HG03521 (cell line): ENCODE data around the gene GARIN5A.

Source experiments
- ATAC-seq: cut with Tn5 transposase; IDR thresholded peaks from one replicate; pipeline ENCODE4 v1.9.1; 2021; ENCODE audit warnings: mild to moderate bottlenecking, moderate library complexity; ENCODE audit not compliant: unreplicated experiment

The GARIN5A gene

DNA sequence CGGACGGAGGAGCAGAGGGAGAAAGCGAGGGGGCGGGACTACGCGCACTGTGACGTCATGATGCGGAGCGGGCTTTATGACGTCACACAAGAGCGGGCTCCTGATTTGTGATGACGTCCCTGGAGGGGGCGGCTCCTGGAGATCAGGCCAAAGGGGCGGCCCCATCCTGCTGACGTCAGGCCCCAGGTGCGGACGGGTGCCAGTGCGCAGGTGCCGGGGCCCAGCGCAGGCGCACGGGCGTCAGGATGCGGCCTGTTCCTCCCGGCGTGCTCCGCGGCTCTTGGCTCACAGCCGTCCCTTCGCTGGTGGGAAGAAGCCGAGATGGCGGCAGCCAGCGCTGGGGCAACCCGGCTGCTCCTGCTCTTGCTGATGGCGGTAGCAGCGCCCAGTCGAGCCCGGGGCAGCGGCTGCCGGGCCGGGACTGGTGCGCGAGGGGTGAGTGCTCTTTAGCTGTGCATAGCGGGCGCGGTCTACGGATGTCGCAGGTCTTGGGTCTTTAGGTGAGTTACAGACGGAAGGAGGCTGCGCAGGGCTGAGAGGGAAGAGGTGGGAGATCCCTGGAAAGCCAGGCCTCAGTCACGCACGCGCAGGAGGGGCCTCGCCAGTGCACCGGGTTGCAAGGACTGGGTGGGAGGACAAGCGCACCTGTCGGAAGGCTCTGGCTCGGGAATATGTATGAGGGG, at the start of gene GARIN5A, which contains the start of gene EMC10:
Gene GARIN5A, minus strand, starts transcription at position 625 of the 683 bp plus-strand sequence. Its CDS starts 460 bp downstream, at position 165.
Gene EMC10, plus strand, starts transcription at position 284 of the 683 bp plus-strand sequence. Its CDS starts 38 bp downstream, at position 322.
- peak; percentile 81 for ATAC-seq

DNA sequence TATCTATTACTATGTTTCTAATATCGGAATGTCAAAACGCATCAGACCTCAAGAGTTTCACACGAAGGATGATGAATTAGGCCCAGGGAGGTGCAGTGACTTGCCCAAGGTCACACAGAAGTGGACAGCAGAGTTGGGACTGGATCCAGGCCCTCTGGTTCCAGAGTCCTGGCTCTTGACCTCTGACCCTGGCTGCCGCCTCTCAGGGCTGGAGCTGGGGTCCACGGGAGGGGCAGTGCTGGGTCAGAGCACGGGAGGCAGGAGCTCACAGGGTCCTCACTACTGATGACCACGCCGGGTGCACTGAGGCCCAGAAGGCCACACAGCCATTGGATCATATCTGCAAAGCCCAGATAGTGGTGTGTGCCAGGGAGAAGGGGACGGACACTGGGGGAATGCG, 46.2 kb upstream of the GARIN5A start:
- no peak for ATAC-seq

DNA sequence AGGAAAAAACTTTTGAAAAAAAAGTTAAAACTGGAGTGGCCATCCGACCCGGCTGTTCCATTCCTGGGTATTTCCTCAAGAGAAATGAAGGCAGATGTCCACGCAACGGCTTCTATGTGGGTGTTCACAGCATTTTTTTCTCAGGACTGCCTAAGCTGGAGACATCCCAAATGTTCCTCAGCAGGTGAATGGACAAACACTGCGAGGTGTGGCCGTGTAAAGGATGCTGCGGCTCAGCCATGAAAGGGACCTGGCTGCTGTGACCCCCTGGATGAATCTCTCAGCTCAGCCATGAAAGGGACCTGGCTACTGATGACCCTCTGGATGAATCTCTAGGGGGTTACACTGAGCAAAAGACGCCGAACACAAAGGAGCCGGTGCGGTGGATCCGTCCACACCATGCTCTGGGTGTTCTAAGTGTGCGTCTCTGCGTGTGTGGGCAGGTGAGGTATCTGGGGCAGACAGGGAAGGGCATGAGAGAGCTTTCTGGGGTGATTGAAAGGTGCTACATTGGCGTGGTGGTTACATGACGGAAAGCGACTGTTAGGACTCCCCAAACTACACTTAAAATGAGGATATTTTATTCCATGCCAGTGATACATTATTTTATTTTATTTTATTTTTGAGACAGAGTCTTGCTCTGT, 44.3 kb upstream of the GARIN5A start:
- ATAC-seq = no peak

DNA sequence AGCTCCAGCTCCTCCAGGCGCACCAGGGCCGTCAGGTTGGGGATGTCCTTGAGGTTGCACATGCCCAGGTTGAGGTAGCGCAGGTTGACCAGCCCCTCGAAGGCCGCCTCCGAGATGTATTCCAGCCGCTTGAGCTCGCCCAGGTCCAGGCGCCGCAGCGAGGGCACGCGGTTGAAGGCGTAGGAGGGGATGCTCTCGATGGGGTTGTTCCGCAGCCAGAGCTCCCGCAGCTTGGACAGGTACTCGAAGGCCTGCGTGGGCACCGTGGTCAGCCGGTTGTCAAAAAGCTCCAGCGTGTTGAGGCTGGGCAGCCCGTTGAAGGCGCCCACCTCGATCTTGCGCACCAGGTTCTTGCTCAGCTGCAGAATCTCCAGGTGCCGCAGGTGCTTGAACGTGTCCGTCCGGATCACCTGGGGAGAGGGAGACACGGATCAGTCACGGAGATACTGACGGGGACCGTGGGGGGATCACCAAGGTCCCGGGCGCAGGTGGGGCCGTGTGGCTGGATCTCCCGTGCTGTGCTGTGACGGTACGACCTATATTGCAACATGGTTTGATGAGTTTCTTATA, 42.4 kb upstream of the GARIN5A start:
- no peak for ATAC-seq

DNA sequence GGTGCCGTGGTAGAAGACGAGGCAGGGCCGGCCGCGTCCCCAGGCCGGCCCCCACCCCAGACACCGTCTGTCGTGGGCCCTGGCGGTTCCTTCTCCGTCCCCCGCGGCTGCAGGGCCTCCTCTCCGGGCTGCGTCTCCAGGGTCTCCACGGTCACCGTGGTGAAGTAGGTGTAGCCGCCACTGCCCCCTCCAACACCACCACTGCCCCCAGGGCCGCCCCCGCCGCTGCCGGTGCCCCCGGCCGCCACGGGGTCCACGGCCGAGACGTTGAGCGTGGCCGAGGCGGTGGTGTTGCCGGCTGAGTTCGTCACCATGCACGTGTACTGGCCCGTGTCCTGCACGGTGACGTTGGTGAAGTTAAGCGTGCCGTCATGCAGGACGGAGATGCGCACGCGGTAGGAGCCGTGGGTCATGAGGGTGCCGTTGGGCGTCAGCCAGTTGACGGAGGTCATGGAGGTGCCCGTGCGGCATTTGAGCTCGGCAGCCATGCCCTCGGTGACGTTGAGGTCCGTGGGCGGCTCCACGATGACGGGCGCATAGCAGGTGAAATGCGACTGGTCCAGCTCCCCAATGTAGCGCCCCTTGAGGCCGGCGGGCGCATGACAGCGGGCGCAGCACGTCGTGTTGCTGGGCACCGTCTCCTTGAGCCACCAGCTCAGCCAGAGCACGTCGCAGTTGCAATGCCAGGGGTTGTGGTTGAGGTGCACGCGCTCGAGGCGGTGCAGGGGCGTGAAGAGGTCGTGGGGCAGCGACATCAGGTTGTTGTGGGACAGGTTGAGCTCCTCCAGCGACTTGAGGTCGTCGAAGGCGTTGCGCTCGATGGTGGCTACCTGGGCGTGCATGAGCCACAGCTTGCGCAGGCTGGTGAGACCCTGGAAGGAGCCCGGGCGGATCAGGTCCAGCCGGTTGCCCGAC, 41.7 kb upstream of the GARIN5A start:
- ATAC-seq = no peak

DNA sequence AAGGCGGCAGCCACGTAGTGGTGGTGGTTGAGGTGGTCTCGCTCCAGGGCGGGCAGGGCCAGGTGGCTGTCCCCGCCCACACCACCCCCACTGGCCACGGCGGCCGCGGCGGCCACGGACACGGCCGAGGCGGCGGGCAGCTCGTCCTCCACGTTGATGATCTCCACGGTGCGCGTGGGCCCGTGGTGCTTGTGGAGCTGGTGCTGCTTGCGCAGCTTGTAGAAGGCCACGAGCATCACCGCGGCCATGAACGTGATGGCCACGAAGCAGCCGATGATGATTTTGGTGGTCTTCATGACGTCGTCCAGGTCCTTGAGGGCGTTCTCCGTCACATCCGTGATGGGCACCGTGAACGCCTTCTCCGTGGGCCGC, 41.0 kb upstream of the GARIN5A start:
- no peak for ATAC-seq

DNA sequence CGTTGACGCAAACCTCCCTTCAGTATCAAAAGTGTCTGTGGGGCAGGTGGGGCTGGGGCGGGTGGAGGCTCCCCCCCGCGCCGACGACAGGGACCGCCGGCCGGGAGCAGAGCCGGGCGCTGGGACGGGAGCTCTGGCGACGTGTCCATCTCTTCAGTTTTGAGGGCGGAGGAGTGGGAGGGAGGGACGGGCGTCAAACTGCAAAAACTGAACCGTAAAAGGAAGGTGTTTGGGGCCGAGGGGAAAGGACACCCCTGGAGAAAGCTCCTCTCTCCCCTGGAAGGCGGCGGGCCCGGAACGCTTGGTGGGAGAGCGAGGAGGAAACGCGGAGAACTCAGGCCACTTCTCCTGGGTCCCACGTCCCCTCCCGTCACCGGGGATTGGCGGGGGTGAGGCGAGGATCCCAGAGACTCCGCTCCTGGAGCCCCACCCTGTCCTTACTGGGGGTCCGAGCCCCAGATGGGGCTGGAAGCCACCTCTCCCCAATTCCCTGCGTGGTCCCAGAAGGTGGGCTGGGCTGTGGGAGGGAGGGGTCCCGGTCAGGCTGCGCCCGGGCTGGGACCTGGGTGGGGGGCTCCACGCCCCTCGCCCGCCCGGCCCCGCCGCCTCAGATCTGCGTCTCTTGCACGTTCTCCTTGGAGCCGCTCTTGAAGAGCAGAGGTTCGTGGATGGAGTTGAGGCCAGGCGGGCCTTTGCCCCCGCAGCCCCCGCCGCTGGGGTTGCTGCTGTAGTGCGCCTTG, 40.5 kb upstream of the GARIN5A start:
- no peak for ATAC-seq

DNA sequence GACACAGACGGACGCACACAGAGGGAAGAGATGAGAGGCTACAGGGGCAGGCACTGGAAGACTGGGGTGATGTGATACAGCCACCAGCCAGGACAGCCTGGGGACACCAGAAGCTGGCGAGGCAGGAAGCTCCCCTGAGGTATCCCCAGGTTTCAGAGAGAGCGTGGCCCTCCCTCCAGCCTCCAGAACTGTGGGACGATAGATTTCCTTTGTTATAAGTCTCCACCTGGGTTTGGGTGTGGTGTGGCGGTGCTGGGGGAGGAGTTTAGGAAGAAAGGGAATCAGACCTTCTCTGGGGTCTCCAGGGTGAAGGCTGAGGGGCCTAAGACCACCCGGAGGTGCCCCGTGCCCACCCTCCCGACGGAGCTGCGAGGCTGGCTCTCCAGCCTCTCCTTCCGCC, 39.8 kb upstream of the GARIN5A start:
- no peak for ATAC-seq

DNA sequence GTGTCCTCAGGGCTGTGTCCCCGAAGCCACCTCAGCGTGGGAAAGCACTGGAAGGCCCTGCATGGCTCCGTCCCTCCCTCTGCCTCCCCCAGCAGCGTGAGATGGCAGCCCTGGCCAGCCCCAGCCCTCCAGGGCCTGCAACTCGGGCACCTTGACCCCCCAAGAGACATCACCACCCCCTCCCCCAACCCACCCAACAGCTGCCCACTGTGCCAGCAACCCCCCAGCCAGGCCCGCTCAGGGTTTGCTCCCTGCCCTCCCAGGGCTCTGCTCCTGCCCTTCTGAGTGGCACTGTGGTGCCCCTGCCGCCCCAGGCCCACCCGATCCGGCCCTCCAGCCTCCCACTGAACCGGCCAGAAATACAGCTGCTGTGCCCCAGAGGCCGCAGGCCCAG, 38.5 kb upstream of the GARIN5A start:
- ATAC-seq = no peak

DNA sequence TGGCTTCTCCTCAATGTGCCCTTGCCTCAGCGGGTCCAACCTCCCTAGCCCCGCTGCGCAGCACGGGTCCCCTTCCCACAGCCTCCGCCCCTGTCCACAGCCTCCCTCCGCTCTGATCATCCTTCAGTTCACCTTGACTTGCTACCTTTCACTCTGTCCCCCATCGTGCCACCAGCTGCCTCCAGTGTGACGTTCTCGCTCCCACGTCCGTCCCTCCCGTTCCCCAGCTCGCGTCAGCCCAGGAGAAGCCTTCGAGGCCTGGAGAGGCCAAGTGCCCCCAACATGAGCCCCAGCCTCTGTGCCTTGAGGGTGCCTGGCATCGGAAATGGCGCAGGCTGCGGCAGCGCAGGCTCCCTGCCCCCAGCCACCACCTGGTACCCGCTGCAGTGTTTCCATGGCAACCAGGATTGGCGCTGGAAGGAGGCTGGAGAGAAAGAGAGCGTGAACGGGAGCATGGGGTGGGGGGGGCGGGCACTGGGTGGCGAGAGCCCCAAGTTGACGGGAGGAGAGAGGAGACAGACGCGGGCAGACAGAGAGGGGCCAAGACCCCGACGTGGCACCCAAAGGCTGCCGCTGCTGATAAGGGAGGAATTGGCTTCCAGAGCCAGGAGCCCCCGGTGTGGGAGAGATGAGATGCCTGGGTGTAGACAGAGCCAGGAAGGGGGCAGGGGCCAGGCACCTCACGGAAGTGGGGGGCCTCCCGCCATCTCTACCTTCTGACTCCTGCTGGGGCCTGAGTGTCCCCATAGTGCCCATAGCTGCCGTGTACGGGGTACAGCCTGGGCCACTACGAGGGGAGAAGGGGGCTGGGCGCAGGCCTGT, 37.9 kb upstream of the GARIN5A start:
- no peak for ATAC-seq

DNA sequence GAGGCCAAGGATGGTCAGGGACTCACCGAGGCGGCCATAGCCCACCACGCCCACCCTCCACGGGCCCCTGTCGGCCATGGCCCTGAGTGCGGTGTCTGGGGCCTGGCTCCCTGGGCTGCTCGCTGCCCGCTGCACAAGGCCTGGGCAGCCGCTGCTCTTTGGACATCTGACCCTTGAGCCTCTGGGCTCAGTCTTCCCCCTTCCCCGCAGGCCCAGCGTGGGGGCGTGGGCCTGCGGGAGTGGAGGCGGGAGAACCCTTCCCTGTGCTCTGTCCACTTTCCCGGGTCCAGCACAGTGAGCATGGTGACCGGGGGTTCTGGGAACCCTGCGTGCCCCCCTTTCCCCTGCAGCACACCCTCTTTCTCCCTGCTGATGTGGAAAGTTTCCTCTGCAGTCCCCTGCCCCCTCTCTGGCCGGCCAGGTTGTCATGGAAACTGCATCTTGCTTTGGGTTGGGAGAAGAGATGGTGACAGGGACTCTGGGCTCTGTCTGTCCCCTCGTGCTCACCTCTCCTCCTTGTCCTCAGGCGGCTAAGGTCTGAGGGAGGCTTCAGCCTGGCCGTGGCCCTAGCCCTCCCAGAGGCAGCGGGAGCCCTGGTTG, 37.2 kb upstream of the GARIN5A start, which contains the start of gene ASPDH:
Gene ASPDH, minus strand, starts transcription at position 168 of the 600 bp plus-strand sequence. Its CDS starts 90 bp downstream, at position 78.
- no peak for ATAC-seq

DNA sequence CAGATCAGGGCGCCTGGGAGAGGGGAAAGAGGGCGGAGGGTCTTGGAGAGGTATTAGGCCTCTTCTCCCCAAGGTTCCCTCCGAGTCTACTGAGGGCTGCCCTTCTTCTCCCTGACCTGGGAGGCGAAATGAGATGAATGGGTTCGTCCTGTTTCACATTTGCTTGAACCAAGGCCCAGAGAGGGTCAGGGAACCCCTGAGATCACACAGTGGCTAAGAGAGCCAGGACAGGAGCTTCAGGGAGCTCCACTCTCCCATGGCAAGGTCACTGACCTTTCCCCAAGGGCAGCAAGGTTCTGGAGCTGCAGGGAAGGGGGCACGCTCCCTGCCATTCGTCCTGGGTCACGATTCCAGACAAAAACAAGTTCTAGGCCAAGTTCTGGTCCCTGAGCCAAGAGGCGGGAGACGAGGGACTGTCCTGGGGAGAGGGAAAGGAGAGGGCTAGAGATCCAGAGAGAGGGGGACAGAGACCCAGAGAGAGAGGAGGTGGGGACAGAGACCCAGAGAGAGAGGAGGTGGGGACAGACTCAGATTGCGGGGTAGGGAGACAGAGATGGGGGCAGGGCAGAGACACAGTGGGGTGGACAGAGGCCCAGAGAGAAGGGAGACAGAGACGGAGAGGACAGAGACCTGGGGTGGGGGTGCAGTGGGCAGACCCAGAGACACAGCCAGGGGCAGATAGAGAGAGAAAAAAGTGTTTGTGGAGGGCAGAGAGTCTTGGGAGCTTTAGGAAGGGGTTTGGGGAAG, 36.5 kb upstream of the GARIN5A start:
- no peak for ATAC-seq

DNA sequence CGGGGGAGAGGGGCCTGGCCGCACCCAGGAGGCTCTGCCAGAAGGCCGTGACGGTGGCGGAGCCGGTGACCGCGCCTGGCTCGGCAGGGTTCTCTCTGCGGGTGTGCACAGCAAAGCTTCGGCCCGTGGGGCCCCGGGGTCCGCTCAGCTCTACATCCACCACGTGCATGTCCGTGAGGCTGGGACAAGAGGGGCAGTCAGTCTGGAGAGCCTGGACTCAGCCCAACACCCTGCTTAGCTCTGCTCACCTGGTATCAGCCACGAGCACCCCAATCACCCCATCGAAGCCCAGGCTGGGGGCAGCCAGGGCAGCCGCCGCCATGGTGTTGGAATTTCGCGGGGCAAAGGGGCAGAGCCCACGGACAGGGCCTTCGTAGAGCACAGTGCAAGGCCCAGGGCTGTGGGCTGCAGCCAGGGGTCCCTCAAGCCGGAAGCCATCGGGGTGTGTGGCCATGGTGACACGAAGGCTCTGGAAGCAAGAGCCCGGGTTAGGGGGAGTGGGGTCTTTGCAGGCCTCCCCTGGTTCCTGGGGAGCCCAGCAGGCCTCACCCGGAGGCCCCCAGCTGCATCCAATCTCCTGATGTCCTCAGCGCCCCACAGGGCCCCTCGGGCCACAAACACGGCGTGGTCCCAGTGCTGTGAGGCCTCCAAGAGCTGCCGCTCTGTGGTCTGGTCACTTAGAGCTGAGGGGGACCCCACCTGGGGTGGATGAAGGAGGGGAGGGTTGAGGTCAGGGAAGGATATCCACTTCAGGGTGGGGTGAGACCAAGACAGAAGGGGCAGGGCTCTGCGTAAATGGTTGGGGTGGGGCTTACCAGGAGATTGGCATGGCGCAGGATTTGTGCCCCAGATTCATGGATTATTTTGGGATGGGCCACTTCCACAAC, 35.7 kb upstream of the GARIN5A start:
- no peak for ATAC-seq

DNA sequence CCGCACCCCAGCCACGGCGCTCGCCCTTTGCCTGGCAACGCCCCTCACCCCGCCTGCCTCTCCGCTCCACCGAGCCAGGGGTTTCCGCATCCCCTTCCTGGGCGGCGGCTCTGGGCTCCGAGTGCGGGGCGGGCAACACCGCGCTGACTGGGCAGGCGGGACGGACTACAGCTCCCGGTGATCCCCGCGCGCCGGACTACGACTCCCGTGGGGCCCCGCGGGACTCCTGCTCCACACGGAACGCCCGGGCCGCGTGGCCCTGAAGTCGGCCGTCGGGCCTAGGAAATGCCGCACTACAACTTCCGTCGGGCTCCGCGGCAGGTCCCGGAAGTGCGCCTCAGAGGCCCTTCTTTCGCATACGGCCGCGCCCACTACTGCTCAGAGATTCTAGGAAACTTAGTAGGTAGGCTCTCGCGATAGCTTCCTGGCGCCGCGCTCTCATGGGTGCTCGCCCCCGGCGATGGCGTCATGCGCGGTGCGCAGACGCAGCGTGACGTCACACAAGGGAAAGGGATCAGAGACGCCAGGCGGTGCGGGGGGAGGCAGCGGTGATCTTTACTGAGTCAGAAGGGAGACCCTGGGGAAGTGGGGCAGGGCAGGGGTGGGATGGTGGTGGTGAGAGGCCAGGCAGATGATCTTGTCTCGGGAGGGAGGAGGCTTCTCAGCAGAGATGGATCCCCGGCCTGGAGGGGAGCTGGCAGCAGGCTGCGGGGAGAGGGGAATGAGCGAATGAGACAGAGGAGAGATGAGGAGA, 34.6 kb upstream of the GARIN5A start, which contains the start of gene JOSD2:
Gene JOSD2, minus strand, starts transcription at position 123 of the 754 bp plus-strand sequence. CDS start 760 bp downstream, outside the sequence.
- ATAC-seq = peak; percentile 87

DNA sequence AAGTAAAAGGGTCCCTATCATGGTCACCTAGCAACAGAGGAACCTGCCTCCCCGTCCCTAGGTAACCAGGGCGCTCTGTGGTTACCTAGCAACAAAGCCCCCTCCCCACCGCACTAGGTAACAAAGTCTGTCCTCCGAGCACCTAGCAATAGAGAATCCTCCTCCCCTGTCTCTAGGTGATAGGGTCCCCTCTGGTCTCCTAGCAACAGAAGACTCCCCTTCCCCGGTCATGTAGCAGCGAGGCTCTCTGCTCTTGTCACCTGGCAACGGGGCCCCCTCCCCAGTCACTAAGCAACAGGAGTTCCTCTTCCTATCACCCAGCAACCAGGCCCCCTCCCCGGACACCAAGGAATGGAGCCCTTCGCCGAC, 34.0 kb upstream of the GARIN5A start:
- no peak for ATAC-seq

DNA sequence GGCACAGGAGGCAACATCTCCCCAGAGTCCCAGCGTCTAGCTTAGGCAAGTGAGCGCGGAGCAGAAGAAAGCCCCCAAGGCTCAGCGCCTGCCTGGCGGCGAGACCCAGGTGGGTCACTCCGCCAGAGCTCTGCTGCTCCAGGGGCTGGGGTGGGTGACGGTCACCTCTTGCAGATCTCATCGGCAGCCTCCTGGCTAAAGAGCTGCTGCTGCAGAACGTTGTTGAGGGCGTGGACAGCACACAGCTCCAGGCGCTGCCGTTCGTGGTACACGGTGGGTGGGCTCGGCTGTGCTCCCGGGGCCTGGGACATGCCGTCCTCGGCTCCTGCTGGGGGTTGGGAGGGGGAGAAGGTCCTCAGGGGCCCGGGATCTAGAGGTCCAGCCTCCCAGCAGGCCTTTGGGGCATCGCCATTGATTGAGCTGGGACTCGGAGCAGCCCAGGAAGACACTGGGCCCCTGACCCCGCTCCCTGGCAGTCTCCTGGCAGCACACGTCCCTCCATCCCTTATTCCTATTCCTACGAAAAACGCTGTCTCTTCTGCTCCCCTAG, 33.5 kb upstream of the GARIN5A start:
- no peak for ATAC-seq
